GM21576 (cell line): ENCODE data around the gene FANCC.

ENCODE experiments used
- ATAC-seq: cut with Tn5 transposase; IDR thresholded peaks from one replicate; pipeline ENCODE4 v1.9.1; 2021; ENCODE audit warnings: mild to moderate bottlenecking, moderate library complexity; ENCODE audit not compliant: unreplicated experiment

Gene FANCC

DNA sequence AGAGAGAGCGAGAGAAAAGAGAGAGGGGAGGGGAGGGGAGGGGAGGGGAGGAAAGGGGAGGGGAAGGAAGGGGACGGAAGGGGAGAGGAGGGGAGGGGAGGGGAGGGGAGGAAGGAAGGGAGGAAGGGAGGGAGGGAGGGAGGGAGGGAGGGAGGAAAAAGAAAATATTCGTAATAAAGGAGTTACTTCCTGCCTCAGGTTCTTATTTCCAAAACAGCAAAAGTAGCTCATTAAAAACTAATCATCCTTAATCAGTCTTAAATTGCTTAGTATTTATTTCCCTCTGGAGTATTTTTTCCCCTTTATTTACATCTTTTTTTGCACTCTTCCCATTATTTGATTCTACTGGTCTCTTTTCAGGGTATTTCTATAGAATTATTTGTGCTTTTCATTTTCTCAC is 162.3 kb downstream of the FANCC start:
- ATAC-seq: no peak

DNA sequence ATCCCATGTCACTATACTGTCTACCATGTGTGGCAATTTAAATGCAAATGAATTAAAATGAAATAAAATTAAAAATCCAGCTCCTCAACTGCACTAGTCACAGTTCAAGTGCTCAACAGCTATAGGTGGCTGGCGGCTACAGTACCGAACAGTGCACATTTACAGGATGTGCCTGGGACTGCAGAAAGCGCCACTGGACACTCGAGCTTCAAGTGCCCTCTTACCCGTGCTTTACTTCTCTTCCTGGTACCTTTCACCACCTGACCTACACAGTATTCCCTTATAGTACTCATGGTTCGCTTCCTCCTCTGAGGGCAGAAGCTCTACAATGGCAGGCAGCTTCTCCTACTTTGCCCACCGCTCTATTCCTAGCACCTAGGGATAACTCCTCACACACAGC is 166.6 kb downstream of the FANCC start:
- no peak for ATAC-seq

DNA sequence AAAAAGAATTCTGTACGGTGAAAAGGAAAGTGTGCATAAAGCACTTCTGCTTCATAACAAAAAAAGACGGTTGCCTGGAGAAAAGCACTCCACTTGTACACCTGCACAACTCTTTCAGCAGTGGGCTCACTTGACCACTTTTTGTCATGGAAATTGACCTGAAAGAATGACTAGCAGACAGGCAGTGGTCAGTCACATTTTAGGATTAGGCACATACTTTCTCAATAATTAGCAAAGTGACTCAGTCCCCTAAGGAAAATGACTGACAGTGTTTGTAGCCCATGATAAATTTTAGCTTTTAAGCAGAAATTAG is 169.3 kb downstream of the FANCC start:
- no peak for ATAC-seq

DNA sequence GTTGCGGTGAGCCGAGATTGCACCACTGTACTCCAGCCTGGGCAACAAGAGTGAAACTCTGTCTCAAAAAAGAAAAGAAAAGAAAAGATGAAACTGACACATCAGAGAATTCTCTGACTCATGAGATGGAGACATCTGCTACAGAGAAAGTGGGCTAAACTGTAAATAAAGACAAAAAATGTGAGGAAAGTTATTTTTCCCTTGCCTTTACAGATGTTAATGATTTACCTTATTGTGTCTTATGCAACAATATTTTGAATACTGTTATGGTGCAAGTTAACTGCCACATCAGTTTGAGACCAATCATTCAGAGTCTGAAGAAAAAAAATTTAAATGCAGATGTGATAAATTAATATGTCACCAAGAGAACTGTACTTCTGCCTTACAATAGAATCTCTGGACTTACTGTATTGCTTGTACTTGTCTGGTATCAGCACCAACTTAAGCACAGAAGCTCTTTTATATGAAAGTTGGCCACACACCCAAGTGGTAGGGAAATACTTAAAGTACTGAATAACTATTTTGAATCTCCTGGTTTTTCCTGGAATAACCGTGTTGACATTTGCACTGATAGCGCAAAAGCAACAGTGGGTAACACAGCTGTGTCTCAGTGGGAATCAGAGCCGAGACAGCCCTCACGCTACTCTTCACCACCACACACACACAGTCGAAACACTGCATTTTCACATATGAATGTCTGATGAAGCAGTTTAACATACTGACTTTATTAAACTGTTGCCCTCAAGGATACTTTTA is 169.9 kb downstream of the FANCC start:
- ATAC-seq: no peak

DNA sequence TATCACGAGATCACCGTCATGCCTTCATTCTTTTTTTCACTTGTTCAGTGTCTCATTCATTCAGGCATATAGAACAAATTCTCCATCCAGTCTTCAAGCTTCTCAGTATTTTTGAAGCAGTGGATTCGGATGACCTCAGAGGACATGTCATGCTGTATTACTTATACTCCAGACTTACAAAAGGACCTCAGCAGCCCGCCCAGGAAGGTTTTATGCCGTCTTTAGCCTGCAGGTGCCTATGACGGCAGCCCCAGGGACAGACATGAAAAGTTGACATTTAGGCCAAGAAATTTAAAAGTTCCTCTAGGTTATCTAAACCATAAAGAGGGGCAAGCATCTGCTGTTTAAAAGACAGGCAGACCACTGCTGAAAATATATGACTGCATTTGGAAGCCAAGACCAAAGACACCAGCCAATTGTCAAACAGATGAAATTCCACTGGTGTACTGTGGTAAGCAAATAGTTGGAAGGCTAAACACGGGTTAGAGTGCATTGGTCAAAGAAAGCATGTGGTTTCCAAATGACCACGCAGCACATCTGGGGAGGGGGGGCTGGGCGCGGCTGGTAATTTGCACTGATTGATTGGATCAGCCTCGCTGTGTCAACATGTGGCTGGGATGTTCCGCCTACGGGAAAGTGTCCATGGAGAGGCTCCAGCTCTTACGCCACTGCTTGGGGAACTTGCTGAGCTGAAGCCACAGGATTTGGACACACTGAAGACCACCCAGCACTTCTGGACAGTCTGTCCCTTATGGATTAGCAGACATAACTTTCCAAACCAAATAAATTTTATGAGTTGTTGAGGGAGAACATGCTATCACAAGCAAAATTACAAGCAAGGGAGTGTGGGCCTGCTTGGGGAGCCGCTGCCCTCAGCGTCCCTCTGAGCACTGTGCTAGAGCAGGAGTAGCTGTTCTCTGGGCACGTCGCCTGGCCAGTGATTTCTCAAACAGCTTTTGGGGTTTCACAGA is 173.6 kb downstream of the FANCC start:
- ATAC-seq: no peak

DNA sequence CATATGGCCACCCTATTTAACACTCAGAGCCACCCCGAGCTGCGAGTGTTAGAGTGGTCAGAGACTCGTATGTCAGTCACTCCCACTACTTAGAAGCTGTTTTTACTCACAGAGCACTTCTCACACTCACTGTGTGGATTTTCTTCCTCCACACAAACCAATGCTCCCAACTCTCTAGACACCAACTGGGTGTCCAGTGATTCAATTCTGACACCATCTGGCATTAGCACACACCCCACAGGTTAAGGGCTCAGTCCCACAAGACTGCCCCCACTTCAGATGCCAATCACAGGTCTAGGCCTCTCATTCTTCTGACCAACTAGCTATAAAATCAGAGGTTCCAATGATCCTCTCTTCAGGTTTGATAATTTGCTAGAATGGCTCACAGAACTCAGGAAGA is 174.8 kb downstream of the FANCC start:
- ATAC-seq: no peak

DNA sequence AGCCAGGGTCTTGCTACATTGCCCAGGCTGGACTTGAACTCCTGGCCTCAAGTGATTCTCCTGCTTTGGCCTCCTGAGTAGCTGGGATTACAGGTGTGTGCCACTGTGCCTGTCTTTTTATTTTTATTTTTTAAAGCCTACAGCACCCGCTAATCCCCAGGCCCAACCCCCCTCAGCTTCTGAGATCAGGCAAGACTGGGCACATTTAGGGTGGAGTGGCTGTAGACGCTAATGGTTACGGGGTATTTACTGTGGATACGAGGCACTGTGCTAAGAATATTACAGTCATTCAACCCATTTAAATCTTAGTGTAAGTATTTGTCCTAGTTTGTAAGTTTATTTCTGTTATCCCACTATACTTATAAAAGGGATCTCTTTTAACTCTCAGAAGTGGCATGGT is 175.2 kb downstream of the FANCC start:
- no peak for ATAC-seq

DNA sequence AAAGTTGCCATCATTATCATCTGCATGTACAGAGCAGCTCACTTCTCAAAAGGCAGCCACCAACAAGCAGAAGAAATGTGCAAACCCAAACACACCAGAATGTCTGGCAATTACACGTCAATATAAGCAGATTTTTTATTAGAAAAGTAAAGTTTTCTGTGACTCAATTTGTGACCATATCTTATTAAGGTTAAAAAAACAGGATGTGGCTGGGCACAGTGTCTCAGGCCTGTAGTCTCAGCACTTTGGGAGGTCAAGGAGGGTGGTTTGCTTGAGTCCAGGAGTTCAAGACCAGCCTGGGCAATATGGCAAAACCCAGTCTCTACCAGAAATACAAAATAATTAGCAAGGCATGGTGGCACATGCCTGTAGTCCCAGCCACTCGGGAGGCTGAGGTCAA is 176.7 kb downstream of the FANCC start:
- no peak for ATAC-seq

DNA sequence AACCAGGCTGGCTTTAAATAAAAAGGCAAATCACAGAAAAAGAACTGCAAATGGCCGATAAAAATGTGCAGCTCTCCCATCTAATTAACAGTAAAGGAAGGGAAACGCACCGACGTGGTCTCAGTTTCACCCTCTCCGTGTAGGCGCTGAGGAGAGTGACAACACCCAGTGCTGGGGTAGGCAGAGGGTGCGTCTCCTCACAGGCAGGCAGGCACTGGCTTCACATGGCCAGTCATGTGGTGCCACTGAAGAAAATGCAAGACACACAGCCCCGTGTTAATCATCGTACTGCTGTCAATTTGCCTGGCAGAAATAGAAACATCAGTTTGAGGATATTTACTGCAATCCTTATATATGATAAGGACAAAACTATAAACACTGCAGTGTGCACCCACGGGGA is 178.4 kb downstream of the FANCC start:
- no peak for ATAC-seq

DNA sequence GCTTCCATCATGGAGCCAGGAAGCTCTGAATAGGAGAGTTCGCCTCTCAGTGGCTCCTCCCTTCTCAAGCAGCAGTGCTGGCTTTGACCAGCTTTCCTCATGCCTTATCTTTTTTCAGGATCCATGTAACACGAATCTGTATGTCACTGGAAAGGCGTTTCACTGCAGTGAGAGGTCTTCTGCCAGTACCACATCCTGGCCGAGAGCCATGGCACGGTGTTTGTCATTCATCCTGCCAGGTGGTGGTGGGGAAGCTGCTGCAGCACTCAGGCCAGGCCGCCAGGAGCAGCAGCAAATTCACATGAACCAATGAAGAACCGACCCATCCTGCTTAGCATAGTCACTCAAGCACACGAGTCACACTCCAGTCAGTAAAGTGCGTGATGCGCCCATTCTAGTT is 179.0 kb downstream of the FANCC start:
- ATAC-seq: no peak

DNA sequence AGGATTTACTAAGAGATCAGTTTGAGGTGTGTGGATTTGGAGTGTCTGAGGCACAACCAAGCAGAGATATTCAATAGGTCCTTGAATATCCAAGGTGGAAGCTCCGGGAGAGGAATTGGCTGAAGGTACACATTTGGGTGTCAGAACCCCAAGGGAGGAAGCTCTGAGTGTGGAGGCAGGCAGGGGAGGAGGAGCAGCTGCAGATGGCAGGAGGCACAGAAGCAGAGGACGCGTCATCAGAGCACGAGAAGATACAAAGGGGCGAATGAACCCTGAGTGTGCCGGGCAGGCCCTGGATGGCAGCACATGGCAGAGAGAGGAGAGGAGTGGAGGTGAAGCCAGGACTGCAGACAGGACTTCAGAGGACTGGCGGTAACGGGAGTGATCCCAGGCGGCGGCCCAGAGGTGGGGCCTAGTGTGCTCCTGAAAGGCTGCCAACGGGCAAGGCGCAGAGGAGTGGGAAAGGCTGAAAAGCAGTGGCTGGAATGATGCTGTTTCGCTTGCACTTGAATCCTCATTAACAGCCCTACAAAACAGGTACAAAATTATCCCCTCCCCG is 179.8 kb downstream of the FANCC start:
- no peak for ATAC-seq

DNA sequence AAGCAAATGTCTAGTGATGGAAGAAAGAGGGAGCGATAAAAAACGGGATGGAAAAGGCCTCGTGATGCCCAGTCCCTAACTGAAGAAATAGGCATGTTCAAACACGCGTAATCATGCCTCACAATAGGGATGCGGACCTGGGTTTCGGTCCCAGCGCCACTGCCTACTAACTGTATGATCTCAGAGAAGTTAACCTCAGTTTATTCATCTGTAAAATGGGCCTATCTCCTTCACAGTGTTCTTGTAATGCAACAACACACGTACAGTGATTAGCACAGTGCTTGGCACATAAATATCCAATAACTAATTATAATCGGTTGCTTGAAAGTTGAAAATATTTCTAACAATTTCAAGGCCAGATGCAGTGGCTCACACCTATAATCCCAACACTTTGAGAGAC is 181.8 kb downstream of the FANCC start:
- ATAC-seq: no peak

DNA sequence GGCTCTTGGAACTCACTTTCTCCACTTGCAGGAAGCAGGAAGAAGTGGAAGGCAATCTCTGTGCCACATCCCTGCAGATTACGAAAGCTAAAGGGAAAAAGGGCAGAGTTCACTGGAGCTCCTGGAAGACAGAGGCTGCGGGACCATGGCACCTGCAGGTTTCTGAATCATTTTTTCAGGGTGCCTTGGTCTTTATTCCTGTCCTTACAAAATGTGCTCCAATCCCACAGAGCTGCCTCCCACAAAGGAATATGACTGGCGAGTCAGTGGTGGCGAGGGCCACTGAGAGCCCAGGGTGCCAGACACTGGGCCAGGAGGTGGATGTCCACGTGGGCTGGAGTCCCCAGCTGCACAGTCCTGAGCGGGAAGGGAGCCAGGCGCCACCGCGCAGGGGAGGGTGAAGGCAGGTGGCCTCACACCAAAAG is 183.0 kb downstream of the FANCC start:
- no peak for ATAC-seq

DNA sequence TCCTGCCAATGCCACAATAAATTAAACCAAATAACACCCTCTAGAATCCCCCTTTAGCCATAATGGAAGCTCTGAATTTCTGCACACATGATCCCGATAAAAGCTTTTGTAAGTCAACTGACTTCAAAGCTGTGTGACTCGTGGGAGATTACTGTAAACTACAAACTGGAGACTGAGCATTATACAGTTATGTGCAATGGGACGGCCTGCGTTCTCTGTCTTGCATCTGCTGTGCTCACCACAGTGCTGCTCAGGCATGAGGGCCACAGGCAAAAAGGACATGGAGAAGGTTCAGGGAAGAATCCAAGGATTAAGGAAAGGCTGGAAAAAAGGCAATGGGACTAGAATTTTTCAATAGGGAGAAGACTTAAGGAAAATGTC is 184.2 kb downstream of the FANCC start:
- ATAC-seq: no peak

DNA sequence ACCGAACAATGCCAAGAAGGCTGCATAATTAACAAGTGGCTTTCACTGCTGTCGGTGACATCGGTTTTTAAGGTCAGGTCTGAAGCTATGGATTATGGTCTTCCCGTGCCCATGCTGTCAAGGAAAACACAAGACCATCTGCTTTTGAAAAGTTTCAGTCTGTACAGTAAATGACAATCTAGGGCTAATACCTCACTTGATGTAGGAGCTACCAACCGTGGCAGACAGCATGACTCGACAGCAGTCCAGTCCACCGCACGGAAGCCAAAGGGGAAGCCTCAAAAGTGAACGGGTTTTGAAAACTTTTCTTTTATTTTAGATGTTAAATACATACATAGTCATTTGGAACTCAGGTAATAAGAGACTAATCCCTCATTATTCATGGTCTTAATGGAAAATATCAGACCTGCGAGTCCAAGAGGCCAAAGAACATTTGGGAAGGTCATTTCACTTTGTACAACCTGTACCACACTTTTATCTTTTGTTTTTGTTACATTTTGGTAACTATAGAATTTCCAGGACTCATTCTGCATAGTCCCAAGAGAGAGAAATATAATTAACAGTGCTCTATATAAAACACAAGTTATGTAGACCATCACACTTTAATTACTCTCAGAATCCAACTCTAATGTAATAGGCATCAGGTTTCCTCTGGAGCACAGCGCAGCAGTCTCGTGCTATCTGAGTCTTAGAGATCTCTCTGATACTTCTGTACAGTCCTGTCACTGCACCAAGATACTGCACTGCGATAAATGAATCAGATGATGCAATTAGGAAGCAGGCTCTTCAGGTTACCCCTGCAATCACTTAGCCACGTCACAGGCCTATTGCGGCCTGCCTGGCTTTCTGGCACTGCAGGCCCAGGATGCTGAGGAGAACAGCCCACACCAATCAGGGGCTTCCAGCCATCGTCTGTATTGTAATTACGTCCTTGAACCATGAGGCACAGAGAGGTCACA is 184.9 kb downstream of the FANCC start:
- no peak for ATAC-seq

DNA sequence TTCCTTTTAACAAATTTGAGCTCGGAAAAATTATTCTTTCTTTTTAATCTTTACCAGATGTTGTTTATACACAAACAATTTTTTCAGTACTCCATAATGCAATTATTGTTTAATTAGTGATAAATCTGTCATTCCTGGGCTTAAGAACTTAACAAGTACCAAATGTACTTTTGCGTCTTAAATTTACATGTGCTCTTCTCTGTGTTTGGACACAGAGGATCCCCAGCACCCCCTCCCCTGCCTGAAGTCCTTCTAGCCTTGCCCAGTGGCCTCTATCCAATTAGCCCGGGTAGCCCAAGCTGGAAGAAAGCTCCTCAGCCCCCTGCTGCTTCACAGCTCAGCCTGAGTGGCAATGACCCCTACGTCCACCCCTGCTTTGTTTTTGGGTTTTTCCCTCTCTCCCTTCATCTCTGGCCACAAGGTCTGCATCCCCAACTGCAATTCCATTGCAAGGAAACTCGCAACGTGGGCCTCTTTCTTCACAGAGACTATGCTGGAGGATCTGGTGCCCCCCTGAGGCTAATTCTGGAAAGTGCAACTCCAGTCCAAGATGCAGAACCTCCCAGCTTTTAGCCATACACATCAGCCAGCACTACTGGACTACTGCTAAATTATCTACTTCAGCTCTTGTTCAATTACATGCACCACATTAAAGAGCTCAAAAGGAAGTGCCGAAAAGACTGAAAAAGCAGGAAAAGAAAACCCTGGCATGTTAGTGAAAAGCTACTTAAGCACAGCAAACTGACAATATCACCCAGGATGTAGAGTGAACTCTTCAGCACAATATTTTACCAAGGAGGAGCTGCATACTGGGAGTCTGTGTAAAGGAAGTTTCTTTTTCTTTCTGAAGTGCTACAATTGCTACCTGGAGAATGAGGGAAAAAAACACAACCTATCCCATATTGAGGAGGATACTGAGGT is 186.2 kb downstream of the FANCC start:
- no peak for ATAC-seq

DNA sequence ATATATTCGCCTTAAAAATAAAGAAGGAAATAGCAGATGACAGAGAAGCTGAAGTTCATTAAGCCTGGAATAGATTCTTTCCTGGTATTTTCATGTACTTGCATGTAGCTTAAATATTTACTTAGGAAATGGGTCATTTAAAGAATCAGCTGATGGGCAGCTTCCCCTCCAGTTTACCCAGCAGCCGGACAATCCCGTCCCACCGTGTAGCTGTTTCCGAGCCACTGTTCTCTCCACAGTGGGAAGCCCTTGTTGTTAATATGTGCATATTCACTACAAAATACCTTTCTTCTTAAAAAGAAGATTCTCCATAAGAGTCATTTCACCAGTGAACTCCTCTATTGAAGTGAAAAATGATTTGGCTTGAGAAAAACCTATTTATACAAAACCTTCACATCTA is 187.0 kb downstream of the FANCC start:
- no peak for ATAC-seq

DNA sequence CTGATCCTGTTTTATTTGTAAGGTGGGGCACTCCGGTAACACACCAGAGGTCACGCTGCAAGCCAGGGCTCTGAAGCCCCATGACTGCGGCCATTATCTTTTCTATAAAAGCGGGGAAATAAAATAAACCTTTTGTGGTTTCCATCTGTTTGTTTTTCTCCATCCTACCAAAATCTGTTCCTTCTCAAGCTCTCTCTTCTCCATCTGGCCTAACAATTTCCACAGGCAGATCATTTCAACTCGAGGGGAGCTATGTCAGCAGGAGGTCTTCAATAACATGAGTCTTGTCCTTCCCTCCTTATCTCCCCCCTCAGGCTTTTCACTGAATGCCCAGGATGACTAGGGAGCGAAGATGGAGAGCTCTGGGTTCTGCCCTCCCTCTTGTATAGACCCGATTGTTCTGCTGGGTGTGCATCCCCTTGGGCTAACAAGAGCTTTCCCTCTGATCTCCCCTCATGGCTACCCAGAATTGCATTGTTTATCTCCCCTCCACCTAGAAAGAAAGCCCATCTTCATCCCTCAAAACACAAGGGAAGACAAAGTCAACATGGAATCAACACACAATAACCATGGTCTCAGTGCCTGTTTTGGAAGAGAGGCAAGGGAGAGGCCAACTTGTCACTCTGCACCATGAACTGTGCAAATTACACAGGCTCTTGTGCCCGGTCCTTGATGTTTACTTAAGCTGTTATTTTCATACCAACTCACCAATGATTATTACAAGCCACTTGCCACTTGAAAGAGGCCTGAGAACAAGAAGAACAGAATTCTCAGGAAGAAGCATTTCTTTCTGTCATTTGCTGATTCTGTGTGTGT is 187.8 kb downstream of the FANCC start:
- no peak for ATAC-seq

DNA sequence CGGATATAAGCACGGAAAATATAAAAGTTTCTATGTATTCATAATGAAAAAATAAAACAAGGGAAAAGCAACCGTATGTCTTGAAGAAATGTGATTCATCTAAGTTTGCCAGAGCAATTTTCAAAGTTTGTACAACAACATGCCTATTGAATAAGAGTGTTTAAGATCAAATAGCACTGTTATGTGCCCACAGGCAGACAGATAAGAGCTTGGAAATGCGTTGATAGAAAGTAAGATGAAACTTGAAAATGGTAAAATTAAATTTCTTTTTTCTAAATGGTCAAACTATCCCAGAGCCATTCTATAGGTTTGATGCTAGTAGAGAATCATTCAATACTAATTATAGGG is 189.4 kb downstream of the FANCC start:
- no peak for ATAC-seq
